Measurements from ENCODE around the gene NFIL3. TPM values are rescaled to one million over a fixed set of nuclear protein-coding genes. Genes with fewer than 3 reads are reported as not detected.

NFIL3 gene
- total RNA-seq, 4 donors from 2014 or later = 15.8 to 26.4 (median 22.2) TPM

DNA sequence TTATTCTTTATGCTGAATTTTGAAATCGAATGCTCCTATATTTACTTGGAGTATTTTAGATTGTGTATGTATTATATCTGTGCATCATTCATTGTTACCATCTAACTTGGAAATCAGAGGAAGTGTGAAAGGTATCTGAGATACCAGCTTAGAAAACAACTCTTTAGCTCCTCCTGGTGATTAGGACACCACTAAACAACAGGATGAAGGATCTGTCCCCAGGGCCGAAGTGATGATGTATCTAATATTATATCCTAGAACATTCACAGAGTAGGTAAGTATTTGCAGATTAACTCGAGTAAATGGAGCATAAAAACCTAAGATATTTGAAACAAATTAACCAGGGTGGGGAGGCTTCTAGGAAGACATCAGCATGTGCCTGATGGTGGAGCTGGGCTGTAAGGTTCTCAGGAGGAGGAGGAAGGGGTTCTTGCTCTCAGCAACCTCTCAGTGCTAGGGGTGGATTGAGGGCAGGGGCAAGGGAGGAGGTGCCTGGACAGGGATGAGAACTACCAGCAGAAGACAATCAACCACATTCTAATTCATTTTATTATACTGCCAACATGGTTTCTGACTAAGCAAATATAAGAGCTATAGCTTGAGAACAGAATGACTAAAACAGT is 2.6 kb upstream of the NFIL3 start:
- TF ChIP-seq, protein P1, sequence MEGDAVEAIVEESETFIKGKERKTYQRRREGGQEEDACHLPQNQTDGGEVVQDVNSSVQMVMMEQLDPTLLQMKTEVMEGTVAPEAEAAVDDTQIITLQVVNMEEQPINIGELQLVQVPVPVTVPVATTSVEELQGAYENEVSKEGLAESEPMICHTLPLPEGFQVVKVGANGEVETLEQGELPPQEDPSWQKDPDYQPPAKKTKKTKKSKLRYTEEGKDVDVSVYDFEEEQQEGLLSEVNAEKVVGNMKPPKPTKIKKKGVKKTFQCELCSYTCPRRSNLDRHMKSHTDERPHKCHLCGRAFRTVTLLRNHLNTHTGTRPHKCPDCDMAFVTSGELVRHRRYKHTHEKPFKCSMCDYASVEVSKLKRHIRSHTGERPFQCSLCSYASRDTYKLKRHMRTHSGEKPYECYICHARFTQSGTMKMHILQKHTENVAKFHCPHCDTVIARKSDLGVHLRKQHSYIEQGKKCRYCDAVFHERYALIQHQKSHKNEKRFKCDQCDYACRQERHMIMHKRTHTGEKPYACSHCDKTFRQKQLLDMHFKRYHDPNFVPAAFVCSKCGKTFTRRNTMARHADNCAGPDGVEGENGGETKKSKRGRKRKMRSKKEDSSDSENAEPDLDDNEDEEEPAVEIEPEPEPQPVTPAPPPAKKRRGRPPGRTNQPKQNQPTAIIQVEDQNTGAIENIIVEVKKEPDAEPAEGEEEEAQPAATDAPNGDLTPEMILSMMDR (IDR thresholded peaks at IDR 0.05) = peak; percentile 37 to 60 (median 41)
- no peak for TF ChIP-seq POLR2AphosphoS5 (IDR thresholded peaks at IDR 0.05)
- Histone ChIP-seq H3K36me3 (no peaks in the 10 kb centered on the region), H3K4me3 (no peak overlapping the region), H3K4me1 (peaks cover 0 to 24% (median 17%) of the 10 kb centered on the region in 4 donors), H3K27me3 (peaks cover 2% of the 10 kb centered on the region), H3K27ac (peak overlapping the region; percentile 15 to 100 (median 98)), H3K9me3 (no peaks in the 10 kb centered on the region)
- 21 to 33% methylated on average over 3 of the region's 3 CpGs for WGBS, 2 donors (ENCODE audit: low coverage in 1 of 2)
- DNase-seq = no peak
- in situ Hi-C loops (cut with MboI; ENCODE audit: low pct_ligation_motif_present in 1 of 4, low pct_unique_long_range_greater_than_20kb in 1 of 4, low sequenced_read_pairs in 3 of 4) (loop anchor here (5.0 to 25.0 kb wide), 7 partner anchors 61 to 514 kb away; partner anchors contain the start of gene AUH (in 1 of the 4)), intact Hi-C loops (cut with DNase I; ENCODE audit: low total_unique reads) (loop anchor here (5.0 kb wide), 1 partner anchor 389 kb away; no protein-coding TSS in a partner anchor)

DNA sequence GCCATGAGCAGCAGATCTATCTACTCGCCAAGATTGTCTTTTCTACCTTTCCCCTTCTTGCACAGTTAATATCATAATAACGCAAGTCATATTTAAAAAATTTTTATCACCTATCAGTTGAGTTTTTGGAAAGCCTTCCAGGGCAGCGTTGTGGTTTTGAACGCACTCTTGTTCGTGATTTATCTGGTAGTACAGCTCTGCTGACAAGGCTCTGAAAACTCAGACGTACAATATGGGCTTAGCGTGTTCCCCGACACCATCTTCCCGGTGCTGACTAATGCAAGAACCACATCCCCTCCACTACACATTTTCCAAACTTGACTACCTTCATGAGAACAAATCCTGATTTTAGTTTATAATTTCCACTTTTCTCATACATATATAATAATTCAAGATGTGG is 1.6 kb upstream of the NFIL3 start:
- Histone ChIP-seq H3K9me3 (no peaks in the 10 kb centered on the region), H3K4me1 (peaks cover 0 to 31% (median 26%) of the 10 kb centered on the region in 4 donors), H3K27ac (peak overlapping the region; percentile 97 to 100 (median 98)), H3K36me3 (no peaks in the 10 kb centered on the region), H3K4me3 (peak overlapping the region in 2 of 4 donors; percentile 80 to 94), H3K27me3 (peaks cover 6% of the 10 kb centered on the region)
- DNase-seq = no peak
- TF ChIP-seq EP300 (IDR thresholded peaks at IDR 0.05; ENCODE audit: low read depth) (no peak), POLR2AphosphoS5 (IDR thresholded peaks at IDR 0.05) (no peak), POLR2A (IDR thresholded peaks at IDR 0.05) (no peak)
- TF ChIP-seq, protein P1 (IDR thresholded peaks at IDR 0.05) = no peak
- intact Hi-C loops (cut with DNase I; ENCODE audit: low total_unique reads) = loop anchor here (5.0 kb wide), 1 partner anchor 388 kb away; no protein-coding TSS in a partner anchor
- in situ Hi-C loops (cut with MboI; ENCODE audit: low pct_ligation_motif_present in 1 of 4, low pct_unique_long_range_greater_than_20kb in 1 of 4, low sequenced_read_pairs in 3 of 4) = loop anchor here (5.0 to 25.0 kb wide), 7 partner anchors 60 to 513 kb away; partner anchors contain the start of gene AUH (in 1 of the 4)
- 52 to 65% methylated on average over 4 to 9 of the region's 9 CpGs for WGBS, 2 donors (ENCODE audit: low coverage in 1 of 2)

DNA sequence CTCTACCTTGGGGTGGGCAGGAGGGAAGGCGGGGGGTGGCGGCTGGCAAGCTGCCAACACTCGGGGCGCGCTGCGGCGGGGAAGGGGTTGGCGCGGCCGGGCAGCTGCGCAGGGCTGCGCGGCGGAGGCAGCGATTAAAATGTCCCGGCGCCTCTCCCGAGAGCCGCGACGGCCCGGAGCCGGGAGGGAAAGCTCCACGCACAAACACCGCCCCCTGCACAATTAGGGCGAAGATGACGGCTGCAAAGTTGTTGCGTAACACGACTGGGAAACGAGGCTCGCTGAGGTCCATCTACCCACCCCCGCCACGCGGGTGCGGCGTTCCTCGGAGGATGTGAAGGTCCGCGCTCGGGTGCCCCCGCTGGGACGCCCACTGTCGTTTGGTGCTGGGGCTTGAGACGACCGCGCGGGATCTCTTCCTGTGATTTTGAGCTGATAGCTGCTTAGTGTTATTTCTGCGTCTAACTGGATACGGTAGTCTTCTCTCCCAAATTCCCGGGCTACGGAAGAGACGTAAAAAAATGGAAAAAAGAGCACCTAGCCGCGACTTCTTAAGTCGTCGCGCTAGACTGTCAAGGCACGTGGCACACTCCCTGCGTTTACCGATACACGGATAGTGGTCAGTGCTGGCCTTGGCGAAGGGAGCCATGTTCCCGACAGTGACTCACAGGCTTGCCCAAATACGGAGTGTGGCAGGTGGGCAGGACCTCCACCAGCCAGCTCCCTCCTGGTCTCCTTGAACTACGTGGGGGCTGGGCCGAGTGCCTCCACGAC is 958 bp upstream of the NFIL3 start:
- Histone ChIP-seq H3K36me3 (no peaks in the 10 kb centered on the region), H3K9me3 (no peaks in the 10 kb centered on the region), H3K27me3 (peaks cover 6% of the 10 kb centered on the region), H3K4me1 (peaks cover under 1 to 37% (median 32%) of the 10 kb centered on the region in 4 donors), H3K27ac (peak overlapping the region; percentile 97 to 100 (median 98)), H3K4me3 (peak overlapping the region; percentile 77 to 94 (median 86))
- peak; percentile 55 for TF ChIP-seq POLR2A (IDR thresholded peaks at IDR 0.05)
- peak; percentile 86 for TF ChIP-seq EP300 (IDR thresholded peaks at IDR 0.05; ENCODE audit: low read depth)
- TF ChIP-seq, protein P1 (IDR thresholded peaks at IDR 0.05) = no peak
- peak; percentile 30 to 80 (median 63) for TF ChIP-seq POLR2AphosphoS5 (IDR thresholded peaks at IDR 0.05)
- in situ Hi-C loops (cut with MboI; ENCODE audit: low pct_ligation_motif_present in 1 of 4, low pct_unique_long_range_greater_than_20kb in 1 of 4, low sequenced_read_pairs in 3 of 4) (loop anchor here (5.0 to 25.0 kb wide), 7 partner anchors 60 to 512 kb away; partner anchors contain the start of gene AUH (in 1 of the 4)), intact Hi-C loops (cut with DNase I; ENCODE audit: low total_unique reads) (loop anchor here (5.0 kb wide), 1 partner anchor 387 kb away; no protein-coding TSS in a partner anchor)
- DNase-seq = peak; percentile 87
- 1% methylated on average over 62 of the region's 67 CpGs; no CpG with 5 or more reads in 1 of the 2 donors for WGBS, 2 donors (ENCODE audit: low coverage in 1 of 2)
